HEK293T (cell line): ENCODE measurements around the gene B3GALT5.

Experiments
- BHLHE40 ChIP-seq: fragments of 450-650 bp; IDR thresholded peaks from 2 replicates; pipeline ENCODE4 v1.6.1; 2016; ENCODE audit warnings: mild to moderate bottlenecking, moderate library complexity, borderline replicate concordance
- FOXA1 ChIP-seq: fragments of 450-650 bp; IDR thresholded peaks from 2 replicates; pipeline ENCODE4 v1.6.1; 2016; ENCODE audit warnings: mild to moderate bottlenecking
- FOXM1 ChIP-seq: fragments of 450-650 bp; IDR thresholded peaks from 2 replicates; pipeline ENCODE4 v1.6.1; 2017; ENCODE audit warnings: mild to moderate bottlenecking, borderline replicate concordance
- PKNOX1 ChIP-seq: fragments of 450-650 bp; IDR thresholded peaks from 2 replicates; pipeline ENCODE4 v1.6.1; 2016
- SP1 ChIP-seq: fragments of 450-650 bp; IDR thresholded peaks from 2 replicates; pipeline ENCODE4 v1.6.1; 2017
- SUZ12 ChIP-seq: fragments of 450-650 bp; IDR thresholded peaks from 2 replicates; pipeline ENCODE4 v1.6.1; 2016; ENCODE audit warnings: mild to moderate bottlenecking

DNA sequence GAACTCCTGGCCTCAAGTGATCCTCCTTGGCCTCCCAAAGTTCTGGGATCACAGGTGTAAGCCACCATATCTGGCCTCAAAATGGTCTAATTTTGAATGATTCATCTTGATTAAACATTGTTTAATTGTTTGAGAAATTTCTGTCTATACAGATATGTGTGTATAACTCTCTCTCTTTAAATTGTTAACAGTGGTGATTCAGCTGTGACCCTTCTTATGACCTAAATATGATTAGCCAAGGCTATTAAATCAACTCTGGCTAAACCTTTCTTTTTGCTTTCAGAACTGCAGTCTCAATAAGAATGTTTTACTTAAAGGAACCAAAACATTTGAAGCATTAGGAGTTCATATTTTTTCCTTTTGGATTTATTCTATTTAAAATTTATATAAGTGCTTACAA lies 19.2 kb upstream of the B3GALT5 start:
- TF ChIP-seq SUZ12, result no peak
- no peak for TF ChIP-seq FOXA1
- no peak for TF ChIP-seq SP1
- TF ChIP-seq FOXM1, result no peak
- no peak for TF ChIP-seq PKNOX1
- no peak for TF ChIP-seq BHLHE40
